Cortex of kidney (tissue), 1 donor: Measurements from ENCODE around the gene OSBPL2.

Source experiments
- DNase-seq: peaks from one replicate; lab custom pipeline; 2025; lab: John Stamatoyannopoulos, UW

Gene OSBPL2

DNA sequence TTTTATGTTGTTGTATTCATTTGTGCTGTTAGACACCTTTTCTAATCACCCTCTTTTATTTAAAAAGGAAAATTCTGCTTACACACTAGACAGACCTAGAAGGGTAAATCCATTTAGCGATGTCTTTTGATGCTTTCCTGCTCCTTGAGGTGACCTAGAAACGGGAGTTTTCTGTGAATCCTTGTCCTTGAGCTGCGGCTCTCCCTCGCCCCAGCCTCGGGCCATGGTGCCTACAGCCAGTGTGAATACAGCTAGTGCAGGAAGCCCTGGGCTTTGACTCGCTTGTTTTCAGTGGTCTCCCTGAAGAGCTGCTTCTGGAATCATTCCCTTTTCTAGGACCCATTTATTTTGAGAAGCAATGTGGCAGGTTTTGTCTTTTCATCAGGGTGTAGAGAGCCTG is 46.8 kb downstream of the OSBPL2 start:
- no peak for DNase-seq

DNA sequence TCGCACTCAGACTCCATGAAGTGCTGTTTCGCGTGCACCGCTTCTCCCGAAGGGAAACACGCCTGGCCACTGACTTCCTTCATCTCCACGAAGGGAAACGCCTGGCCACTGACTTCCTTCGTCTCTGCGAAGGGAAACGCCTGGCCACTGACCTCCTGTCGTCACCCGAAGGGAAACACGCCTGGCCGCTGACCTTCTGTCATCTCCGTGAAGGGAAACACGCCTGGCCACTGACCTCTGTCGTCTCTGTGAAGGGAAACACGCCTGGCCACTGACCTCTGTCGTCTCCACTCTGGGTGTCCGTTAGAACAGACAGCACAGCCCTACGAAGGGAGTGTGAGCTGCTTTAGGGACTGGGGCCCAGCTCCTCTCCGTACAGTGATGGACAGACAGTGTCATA is 47.4 kb downstream of the OSBPL2 start:
- no peak for DNase-seq

GRCh38 chr20:62286493-62287064 is 48.3 kb downstream of the OSBPL2 start:
- no peak for DNase-seq

- no peak for DNase-seq
These were observed 48.8 kb downstream of the OSBPL2 start for GRCh38 chr20:62287129-62287528.

DNA sequence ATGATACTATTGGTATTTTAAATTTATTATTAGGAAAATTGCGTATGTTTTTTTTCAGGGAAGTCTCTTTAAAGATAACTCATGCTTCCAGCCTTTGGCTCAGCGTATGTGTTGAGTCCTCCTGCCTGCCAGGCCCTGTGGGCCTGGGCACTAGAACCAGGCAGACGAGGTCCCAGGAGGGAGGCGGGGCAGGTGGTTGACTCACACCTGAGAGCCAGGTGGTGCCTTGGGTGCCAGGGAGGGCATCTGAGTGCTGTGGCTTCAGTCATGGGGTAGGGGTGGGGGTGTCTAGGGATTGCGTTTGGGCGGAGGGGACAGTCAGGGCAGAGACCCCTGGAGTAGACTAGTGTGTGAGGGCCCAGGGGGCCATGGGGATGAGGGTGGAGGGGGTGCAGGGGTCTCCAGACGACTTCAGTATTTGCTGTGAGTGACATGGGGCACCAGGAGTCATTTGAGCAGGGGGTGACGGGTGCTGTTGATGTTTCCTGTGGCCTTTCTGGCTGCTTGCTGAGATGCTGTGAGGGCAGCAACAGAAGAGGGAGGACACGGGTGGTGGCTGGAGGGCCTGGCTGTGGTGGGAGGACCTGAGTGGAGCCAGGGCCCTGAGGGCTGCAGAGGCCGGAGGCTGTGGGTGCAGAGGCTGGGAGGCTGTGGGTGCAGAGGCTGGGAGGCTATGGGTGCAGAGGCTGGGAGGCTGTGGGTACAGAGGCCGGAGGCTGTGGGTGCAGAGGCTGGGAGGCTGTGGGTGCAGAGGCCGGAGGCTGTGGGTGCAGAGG is 49.6 kb downstream of the OSBPL2 start:
- no peak for DNase-seq

DNA sequence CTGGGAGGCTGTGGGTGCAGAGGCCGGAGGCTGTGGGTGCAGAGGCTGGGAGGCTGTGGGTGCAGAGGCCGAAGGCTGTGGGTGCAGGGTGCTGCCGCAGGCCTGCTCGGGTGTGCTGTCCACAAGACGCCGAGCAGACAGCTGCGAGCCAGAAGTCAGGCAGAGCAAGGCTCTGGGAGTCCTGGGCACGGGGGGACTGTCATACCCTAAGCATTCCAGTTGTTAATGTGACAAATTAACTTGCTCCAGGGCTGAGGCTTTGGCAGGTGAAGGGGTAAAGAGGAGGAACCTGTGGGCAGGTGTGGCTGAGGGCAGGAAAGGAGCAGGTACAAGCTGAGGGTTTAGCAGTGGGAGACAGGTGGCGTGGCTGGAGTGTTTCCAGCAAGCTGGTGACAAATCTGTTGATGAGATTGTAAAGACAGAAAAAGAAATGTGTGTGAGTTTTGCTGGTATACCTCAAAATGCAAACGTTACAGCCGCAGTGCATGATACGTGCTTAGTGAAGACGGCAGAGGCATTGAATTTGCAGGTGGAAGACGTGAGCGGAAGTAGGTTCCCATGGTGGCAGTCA is 50.3 kb downstream of the OSBPL2 start:
- no peak for DNase-seq

GRCh38 chr20:62289131-62289530 is 50.8 kb downstream of the OSBPL2 start:
- no peak for DNase-seq

DNA sequence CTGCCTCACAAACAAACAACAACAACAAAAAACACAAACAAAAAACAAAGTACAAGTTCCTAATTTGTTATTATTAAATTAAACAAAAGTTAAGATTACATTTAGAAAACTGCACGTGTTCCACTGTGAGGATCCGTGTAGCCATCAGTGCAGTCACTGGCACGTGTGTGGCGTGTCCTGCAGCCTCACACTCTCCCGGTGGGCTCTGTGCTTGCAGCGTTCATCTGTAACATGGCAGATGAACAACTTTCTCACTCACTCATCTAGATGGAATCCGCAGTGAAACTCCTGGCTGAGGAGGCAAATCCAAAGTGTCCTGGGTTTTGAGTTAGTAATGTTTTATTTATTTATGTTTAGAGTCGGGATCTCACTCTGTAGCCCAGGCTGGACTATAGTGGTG is 51.6 kb downstream of the OSBPL2 start:
- DNase-seq, result no peak

DNA sequence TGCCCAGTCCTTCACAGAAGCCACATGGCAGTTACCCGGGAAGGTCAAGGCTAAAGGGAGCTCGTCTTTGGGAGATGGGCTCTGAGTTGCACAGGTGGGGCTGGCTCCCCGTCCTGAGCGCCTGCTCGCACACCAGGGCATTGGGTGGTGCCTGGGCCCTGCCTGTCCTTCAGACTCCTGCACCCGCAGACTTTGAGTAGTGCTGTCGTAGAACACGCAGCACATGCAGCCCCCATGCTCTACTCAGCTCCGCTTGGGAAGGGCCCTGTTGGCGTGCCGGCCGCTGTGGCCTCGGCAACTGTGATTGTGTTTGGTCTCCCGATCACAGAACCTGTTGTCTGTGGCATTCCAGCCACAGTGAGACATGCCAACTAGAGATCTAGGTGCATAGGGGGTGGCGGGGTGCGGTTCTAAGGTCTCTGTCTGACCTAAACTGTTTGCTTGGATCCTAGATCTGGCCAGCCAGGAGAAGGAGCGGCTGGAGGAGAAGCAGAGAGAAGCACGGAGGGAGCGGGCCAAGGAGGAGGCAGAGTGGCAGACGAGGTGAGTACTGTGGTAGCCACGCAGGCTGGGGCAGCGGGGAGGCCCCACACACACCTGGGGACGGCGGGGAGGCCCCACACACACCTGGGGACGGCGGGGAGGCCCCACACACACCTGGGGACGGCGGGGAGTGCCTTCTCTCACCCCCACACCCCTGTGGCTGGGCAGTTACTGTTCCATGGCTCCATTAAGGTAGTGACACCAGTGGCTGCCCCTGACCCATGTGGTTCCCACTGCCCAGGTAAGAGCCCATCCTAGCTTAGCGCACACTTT is 53.1 kb downstream of the OSBPL2 start:
- no peak for DNase-seq

DNA sequence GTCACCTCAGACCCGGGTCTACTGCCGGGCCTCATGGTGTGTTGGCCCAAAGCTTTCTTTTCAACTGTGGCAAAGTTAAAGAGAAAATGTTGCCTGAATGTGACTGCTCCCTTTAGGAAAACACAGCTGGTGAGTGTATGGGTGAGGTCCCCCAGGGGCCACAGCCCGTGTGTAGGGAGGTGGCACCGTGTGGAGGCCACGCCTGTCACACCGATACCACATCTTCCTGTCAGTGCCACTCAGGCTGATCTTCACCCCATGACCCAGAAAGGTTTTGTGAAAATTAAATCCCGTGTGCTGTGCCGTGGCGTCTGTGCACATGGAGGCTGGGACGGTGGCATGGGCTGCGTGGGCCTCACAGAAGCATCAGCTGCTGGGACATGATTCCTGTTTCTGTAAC is 53.8 kb downstream of the OSBPL2 start:
- DNase-seq, result no peak

- no peak for DNase-seq
These were observed 54.9 kb downstream of the OSBPL2 start for GRCh38 chr20:62293111-62293784.

- no peak for DNase-seq
These were observed 55.6 kb downstream of the OSBPL2 start for GRCh38 chr20:62293946-62294345.

DNA sequence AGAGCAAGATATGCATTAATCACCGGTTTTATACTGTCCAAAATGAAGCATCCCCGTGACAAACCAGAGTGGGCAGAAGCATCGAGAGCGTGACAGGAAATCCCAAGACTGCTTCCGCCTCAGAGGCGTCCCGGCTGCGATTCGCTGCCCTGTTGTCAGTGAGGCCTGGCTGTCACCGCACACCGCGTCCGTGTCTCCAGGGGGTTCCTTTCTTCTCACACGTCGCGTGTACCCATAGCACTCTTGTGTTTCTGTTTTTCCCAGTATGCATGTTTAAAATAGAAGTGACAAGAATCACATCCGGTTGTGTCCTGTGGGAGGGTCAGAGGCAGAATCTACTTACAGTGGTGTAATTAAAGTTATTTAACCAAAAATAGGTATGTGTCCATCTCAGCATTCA is 56.2 kb downstream of the OSBPL2 start:
- DNase-seq, result no peak

DNA sequence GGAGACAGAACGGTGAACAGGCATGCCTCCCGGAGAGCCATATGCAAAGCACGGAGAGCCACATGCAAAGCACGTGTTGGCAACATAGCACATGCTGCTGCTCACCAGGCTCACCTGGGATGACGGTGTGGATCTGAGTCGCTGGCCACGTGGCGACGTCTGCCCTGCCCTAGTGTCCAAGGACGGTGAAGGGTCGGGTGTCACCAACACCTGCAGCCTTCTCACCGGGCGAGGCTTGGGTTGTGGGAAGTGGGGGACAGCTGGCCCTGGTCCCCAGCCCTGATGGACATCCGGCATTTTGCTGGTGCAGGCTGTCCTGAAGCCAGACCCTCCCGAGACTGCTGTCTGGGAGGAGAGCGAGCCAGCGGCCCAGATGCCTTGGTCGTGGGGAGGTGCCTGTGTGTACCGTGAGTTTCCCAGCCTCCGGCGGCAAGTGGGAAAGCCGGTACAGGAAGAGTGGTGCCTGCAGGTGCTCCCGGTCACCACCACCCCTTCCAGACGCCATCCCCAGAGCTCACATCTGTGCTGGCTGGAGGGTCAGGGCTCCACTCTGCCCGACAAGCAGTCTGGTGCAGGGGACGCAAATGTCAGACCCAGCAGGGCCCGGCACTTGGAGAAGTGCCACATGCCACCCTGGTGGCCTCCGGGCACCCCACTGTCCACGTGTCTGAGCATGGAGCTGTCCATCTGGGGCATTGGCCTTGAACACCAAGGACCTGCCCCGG is 58.6 kb downstream of the OSBPL2 start:
- no peak for DNase-seq

GRCh38 chr20:62297449-62298227 is 59.3 kb downstream of the OSBPL2 start:
- DNase-seq, result no peak

- no peak for DNase-seq
These were observed 60.4 kb downstream of the OSBPL2 start for GRCh38 chr20:62298577-62299249.

DNA sequence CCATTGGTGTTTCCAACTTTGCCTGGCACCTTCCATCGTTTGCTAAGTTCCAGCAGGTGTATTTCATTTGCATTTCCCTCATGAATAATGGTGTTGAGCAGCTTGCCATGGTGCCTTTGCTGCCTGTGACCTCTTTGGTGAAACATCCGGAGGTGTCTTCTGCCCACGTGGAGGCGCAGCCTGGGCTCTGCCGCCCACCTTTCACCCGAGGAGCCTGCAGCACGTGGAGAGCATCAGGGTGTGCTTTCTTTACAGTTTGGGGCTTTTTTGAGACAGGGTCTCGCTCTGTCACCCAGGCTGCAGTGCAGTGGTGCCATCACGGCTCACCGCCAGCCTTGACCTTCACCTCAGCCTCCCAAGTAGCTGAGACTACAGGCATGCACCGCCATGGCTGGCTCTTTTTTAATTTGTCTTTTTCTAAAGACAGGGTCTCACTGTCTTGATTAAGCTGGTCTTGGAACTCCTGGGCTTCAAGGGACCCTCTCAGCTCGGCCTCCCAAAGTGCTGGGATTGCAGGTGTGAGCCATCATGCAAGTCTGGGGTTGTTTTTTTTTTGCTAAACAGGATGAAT is 61.4 kb downstream of the OSBPL2 start:
- no peak for DNase-seq

- DNase-seq, result no peak
These were observed 62.0 kb downstream of the OSBPL2 start for GRCh38 chr20:62300319-62300718.

DNA sequence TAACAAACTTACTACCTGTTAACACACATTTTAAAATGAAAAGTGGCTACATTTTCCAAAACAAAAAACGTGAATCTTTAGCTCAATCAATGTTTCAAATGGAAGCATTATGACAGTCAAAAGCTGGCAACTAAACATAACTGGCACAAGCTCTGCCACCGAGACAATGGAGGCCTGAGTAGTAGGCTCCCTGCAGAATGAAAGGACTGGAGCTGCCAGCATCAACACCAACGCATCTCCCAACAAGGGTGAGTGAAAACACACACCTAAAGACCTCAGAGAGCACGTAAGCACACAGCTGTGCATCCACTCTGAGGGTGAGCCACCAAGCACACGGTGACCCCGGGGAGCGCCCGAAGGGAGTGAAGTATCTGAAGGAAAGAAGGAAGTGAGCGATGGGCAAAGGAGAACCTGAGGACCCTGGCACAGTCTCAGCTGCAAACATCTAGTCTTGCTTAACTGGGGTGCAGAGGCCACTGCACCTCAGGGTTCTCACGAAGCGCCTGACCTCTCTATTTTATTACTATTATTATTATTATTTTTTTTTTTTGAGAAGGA is 62.9 kb downstream of the OSBPL2 start:
- no peak for DNase-seq
